GM23338 (cell line): ENCODE results near the gene MACROD1. TPM values are rescaled to one million over a fixed set of nuclear protein-coding genes. Genes with fewer than 3 reads are reported as not detected.

Experiments used
- ATAC-seq: fragments of 200-7000 bp; cut with Tn5 transposase; 3 replicates; pipeline ENCODE4 v1.9.1; 2020
- DNase-seq: peaks from one replicate; pipeline ENCODE4 v3.0.0-alpha.2; 2015; ENCODE audit warnings: low spot score
- H2AFZ ChIP-seq: fragments of 200-600 bp; sonication (generic); 2 replicates; pipeline ENCODE4 v1.8.0; 2016; ENCODE audit warnings: antibody characterized with exemption, mild to moderate bottlenecking, moderate library complexity
- H3F3A ChIP-seq: fragments of 200-600 bp; sonication (generic); replicated peaks from 2 replicates; pipeline ENCODE4 v1.8.0; 2017; ENCODE audit warnings: antibody characterized with exemption, mixed run types, low read depth
- H3K27ac ChIP-seq: fragments of 200-600 bp; sonication (generic); 2 replicates; pipeline ENCODE4 v1.6.1; 2016; ENCODE audit warnings: low read depth
- H3K27me3 ChIP-seq: fragments of 200-600 bp; sonication (generic); 2 replicates; pipeline ENCODE4 v1.8.0; 2016; ENCODE audit warnings: mild to moderate bottlenecking, mixed run types, moderate library complexity; ENCODE audit not compliant: insufficient read depth
- H3K36me3 ChIP-seq: fragments of 200-600 bp; sonication (generic); 2 replicates; pipeline ENCODE4 v1.8.0; 2016; ENCODE audit warnings: mild to moderate bottlenecking; ENCODE audit not compliant: insufficient read depth
- H3K4me1 ChIP-seq: fragments of 200-600 bp; sonication (generic); 2 replicates; pipeline ENCODE4 v1.8.0; 2016; ENCODE audit warnings: mild to moderate bottlenecking, moderate library complexity; ENCODE audit not compliant: insufficient read depth
- H3K4me2 ChIP-seq: fragments of 200-600 bp; sonication (generic); 2 replicates; pipeline ENCODE4 v1.7.1; 2017; ENCODE audit warnings: mixed run types
- H3K4me3 ChIP-seq: fragments of 200-600 bp; sonication (generic); 2 replicates; pipeline ENCODE4 v1.6.1; 2016; ENCODE audit warnings: mixed run types
- H3K79me2 ChIP-seq: fragments of 200-600 bp; sonication (generic); replicated peaks from 2 replicates; pipeline ENCODE4 v1.8.0; 2017; ENCODE audit warnings: mild to moderate bottlenecking; ENCODE audit not compliant: insufficient read depth
- H3K9me2 ChIP-seq: fragments of 200-600 bp; sonication (generic); 2 replicates; pipeline ENCODE4 v1.8.0; 2017; ENCODE audit not compliant: insufficient read depth
- H4K20me1 ChIP-seq: fragments of 200-600 bp; sonication (generic); replicated peaks from 2 replicates; pipeline ENCODE4 v1.8.0; 2017; ENCODE audit warnings: mild to moderate bottlenecking; ENCODE audit not compliant: insufficient read depth
- H3K27ac Mint-ChIP-seq: 2 replicates; pipeline ENCODE4 v1.8.0; 2020; ENCODE audit warnings: inconsistent platforms, mild to moderate bottlenecking, moderate library complexity, mixed read lengths
- H3K27me3 Mint-ChIP-seq: 3 replicates; pipeline ENCODE4 v1.8.0; 2022; ENCODE audit warnings: low read depth, mild to moderate bottlenecking, moderate library complexity, mixed read lengths, inconsistent platforms; ENCODE audit not compliant: insufficient read depth, poor library complexity
- H3K36me3 Mint-ChIP-seq: 3 replicates; pipeline ENCODE4 v1.8.0; 2021; ENCODE audit warnings: low read depth, mild to moderate bottlenecking, inconsistent platforms, moderate library complexity, mixed read lengths
- H3K4me1 Mint-ChIP-seq: 3 replicates; pipeline ENCODE4 v1.8.0; 2020; ENCODE audit warnings: mild to moderate bottlenecking, inconsistent platforms, mixed read lengths
- H3K4me3 Mint-ChIP-seq: 3 replicates; pipeline ENCODE4 v1.8.0; 2021; ENCODE audit warnings: moderate library complexity, mild to moderate bottlenecking, inconsistent platforms, mixed read lengths
- H3K9me3 Mint-ChIP-seq: 3 replicates; pipeline ENCODE4 v1.8.0; 2020; ENCODE audit warnings: moderate library complexity, mild to moderate bottlenecking, inconsistent platforms, mixed read lengths
- CREB1 ChIP-seq: fragments of 250-450 bp; sonication (Bioruptor Pico); IDR thresholded peaks from 2 replicates; pipeline ENCODE4 v1.5.0; 2020; ENCODE audit warnings: low read depth, mild to moderate bottlenecking, moderate library complexity
- CTCF ChIP-seq, 2 experiments: fragments of 200-600 bp in 1 of 2; sonication (generic) in 1 of 2; conservative IDR thresholded peaks; 2 replicates each; pipeline versions ENCODE4 v1.5.1 to v1.6.1; 2016 to 2017; ENCODE audit warnings: antibody characterized with exemption in 2 of 2, low read depth in 2 of 2, mild to moderate bottlenecking in 2 of 2, moderate library complexity in 1 of 2
- ETS1 ChIP-seq: IDR thresholded peaks from 2 replicates; pipeline ENCODE4 v1.6.1; 2016; ENCODE audit warnings: antibody characterized with exemption
- EZH2 ChIP-seq: fragments of 200-600 bp; sonication (generic); IDR thresholded peaks from one replicate; pipeline ENCODE4 v1.8.0; 2017; ENCODE audit warnings: antibody characterized with exemption, mild to moderate bottlenecking, low read depth; ENCODE audit not compliant: unreplicated experiment
- EZH2phosphoT487 ChIP-seq: fragments of 200-600 bp; sonication (generic); IDR thresholded peaks from one replicate; pipeline ENCODE4 v1.8.1; 2018; ENCODE audit warnings: antibody characterized with exemption; ENCODE audit not compliant: unreplicated experiment
- JUNB ChIP-seq: IDR thresholded peaks from one replicate; pipeline ENCODE4 v1.6.1; 2016; ENCODE audit warnings: antibody characterized with exemption; ENCODE audit not compliant: unreplicated experiment
- NANOG ChIP-seq: IDR thresholded peaks from 2 replicates; pipeline ENCODE4 v1.6.1; 2016; ENCODE audit warnings: antibody characterized with exemption, borderline replicate concordance
- POLR2AphosphoS5 ChIP-seq: IDR thresholded peaks from 2 replicates; pipeline ENCODE4 v1.6.1; 2016; ENCODE audit warnings: antibody characterized with exemption, low read depth
- STAT1 ChIP-seq: IDR thresholded peaks from one replicate; pipeline ENCODE4 v1.6.1; 2016; ENCODE audit warnings: antibody characterized with exemption; ENCODE audit not compliant: unreplicated experiment
- ZNF114 ChIP-seq: fragments of 250-450 bp; sonication (Bioruptor Pico); IDR thresholded peaks from 2 replicates; pipeline ENCODE4 v1.5.0; 2020; ENCODE audit warnings: mild to moderate bottlenecking, moderate library complexity
- ZNF331 ChIP-seq: fragments of 250-450 bp; sonication (Bioruptor Pico); IDR thresholded peaks from 2 replicates; pipeline ENCODE4 v1.5.0; 2020; ENCODE audit warnings: low read depth, mild to moderate bottlenecking, moderate library complexity
- ZNF462 ChIP-seq: fragments of 250-450 bp; sonication (Bioruptor Pico); IDR thresholded peaks from 2 replicates; pipeline ENCODE4 v1.5.0; 2020; ENCODE audit warnings: mild to moderate bottlenecking, moderate library complexity
- polyA plus RNA-seq: library from polyadenylated mRNA; unstranded; fragments of >200 nt; fragmentation: Nextera tagmentation; extraction: Ambion mirVana; gene quantifications from 2 replicates; pipeline ENCODE4 v1.2.1, GENCODE V29; 2016
- total RNA-seq: library from RNA; depleted of rRNA; stranded (reverse); fragments of >200 nt; shearing (Covaris generic); gene quantifications from 2 replicates; pipeline ENCODE4 v1.2.3, GENCODE V29; 2014
- TF ChIP-seq, protein P1 (sequence below): IDR thresholded peaks from one replicate; pipeline ENCODE4 v1.6.1; 2018; ENCODE audit warnings: antibody characterized with exemption; ENCODE audit not compliant: unreplicated experiment

The MACROD1 gene
- total and polyA plus RNA-seq, 2 experiments from 2014 or later, result 33.0 to 51.6 TPM

DNA sequence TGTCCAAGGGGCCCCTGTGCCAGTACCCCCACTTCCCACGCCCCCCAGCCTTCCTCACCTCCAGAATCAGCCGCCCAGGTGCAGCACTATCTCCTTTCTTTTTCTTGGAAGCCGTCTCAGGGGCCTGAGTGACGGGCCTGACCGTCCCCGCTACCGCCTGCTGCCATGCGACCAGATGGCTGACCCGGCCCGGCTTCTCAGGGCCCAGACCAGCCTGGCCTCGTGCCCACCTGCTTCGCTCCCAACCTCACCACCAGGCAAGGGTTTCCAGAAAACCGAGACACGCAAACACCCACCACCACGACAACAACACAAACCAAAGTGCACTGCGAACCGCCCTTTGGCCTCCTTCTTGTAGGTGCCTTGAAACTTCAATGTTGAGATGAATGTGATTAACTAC is 39.1 kb downstream of the MACROD1 start:
- H3K36me3 ChIP-seq, result no peaks in the 10 kb centered on the region
- peaks cover 42% of the 10 kb centered on the region for H3K4me1 ChIP-seq
- TF ChIP-seq STAT1, result no peak
- no peak for TF ChIP-seq NANOG
- TF ChIP-seq JUNB, result no peak
- no peak for TF ChIP-seq ETS1
- TF ChIP-seq ZNF462 (CRISPR knock-in tag), result no peak
- TF ChIP-seq ZNF114 (CRISPR knock-in tag), result no peak
- TF ChIP-seq EZH2, result no peak
- TF ChIP-seq, protein P1, sequence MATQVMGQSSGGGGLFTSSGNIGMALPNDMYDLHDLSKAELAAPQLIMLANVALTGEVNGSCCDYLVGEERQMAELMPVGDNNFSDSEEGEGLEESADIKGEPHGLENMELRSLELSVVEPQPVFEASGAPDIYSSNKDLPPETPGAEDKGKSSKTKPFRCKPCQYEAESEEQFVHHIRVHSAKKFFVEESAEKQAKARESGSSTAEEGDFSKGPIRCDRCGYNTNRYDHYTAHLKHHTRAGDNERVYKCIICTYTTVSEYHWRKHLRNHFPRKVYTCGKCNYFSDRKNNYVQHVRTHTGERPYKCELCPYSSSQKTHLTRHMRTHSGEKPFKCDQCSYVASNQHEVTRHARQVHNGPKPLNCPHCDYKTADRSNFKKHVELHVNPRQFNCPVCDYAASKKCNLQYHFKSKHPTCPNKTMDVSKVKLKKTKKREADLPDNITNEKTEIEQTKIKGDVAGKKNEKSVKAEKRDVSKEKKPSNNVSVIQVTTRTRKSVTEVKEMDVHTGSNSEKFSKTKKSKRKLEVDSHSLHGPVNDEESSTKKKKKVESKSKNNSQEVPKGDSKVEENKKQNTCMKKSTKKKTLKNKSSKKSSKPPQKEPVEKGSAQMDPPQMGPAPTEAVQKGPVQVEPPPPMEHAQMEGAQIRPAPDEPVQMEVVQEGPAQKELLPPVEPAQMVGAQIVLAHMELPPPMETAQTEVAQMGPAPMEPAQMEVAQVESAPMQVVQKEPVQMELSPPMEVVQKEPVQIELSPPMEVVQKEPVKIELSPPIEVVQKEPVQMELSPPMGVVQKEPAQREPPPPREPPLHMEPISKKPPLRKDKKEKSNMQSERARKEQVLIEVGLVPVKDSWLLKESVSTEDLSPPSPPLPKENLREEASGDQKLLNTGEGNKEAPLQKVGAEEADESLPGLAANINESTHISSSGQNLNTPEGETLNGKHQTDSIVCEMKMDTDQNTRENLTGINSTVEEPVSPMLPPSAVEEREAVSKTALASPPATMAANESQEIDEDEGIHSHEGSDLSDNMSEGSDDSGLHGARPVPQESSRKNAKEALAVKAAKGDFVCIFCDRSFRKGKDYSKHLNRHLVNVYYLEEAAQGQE, result no peak
- TF ChIP-seq ZNF331, result no peak
- TF ChIP-seq CTCF (conservative IDR thresholded peaks at IDR 0.05; ENCODE audit: low read depth in 2 of 2), result no peak
- TF ChIP-seq EZH2phosphoT487, result no peak
- TF ChIP-seq CREB1, result no peak
- no peak for TF ChIP-seq POLR2AphosphoS5
- H3K36me3 Mint-ChIP-seq, result no peaks in the 10 kb centered on the region
- H3K4me1 Mint-ChIP-seq, result peaks cover 64% of the 10 kb centered on the region
- H3F3A ChIP-seq, result peaks cover 4% of the 10 kb centered on the region; the same call in 1 of the 2 replicates
- H3K27ac Mint-ChIP-seq, result peak overlapping the region; percentile 89; the same call in 1 of the 2 replicates
- no peak for DNase-seq
- H3K4me3 ChIP-seq, result no peak overlapping the region
- H3K9me2 ChIP-seq, result no peaks in the 10 kb centered on the region
- H3K27me3 Mint-ChIP-seq, result peaks cover 27% of the 10 kb centered on the region
- H3K27ac ChIP-seq, result no peak overlapping the region
- H3K4me2 ChIP-seq, result peak overlapping the region; percentile 55
- H3K9me3 Mint-ChIP-seq, result no peaks in the 10 kb centered on the region
- H3K27me3 ChIP-seq, result no peaks in the 10 kb centered on the region; the same call in 1 of the 2 replicates
- no peaks in the 10 kb centered on the region for H3K79me2 ChIP-seq
- no peak overlapping the region for H2AFZ ChIP-seq
- no peak overlapping the region; the same call in 2 of the 3 replicates for H3K4me3 Mint-ChIP-seq
- no peaks in the 10 kb centered on the region; the same call in 1 of the 2 replicates for H4K20me1 ChIP-seq
- no peak for ATAC-seq
